Measurements from ENCODE around the gene CRIM1.

Gene CRIM1

DNA sequence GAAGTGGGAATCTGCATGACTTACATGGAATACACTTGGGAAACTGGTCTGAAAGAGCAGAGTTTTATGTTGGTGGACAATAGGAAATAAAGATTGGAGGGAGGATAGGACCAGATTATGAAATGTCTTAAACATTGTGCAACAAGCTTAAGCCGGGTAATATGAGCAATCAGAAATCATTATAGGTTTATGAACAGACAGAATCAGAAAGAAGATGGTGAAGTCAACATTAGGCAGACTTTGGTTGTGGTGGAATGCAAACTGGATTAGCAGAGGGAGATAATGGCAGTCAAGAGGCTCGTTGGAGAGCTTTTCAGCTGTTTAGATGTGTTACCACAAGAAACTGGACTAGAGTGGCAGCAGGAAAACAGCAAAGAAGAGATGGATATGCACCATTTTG lies 43.5 kb downstream of the CRIM1 start:
- H3K4me2 ChIP-seq (ENCODE audit: low read length, poor library complexity, severe bottlenecking), result no peak overlapping the region
- H3K36me3 ChIP-seq (ENCODE audit: control insufficient read depth in 1 of 2, insufficient read depth in 2 of 2, low read depth in 1 of 2, low read length in 2 of 2), result peaks cover 7 to 18% of the 10 kb centered on the region in 2 experiments
- H2BK120ac ChIP-seq (ENCODE audit: low read depth, low read length), result no peak overlapping the region
- 70% methylated on average over 2 of the region's 2 CpGs for WGBS
- H3K4me3 ChIP-seq (ENCODE audit: insufficient read depth in 1 of 2, low read depth in 1 of 2, low read length in 2 of 2), result no peak overlapping the region
- H3K4me1 ChIP-seq (ENCODE audit: control insufficient read depth, insufficient read depth, low read depth, low read length), result peaks cover 8% of the 10 kb centered on the region
- peak overlapping the region; percentile 59 for H2AK5ac ChIP-seq (ENCODE audit: low read length, severe bottlenecking)
- H2BK15ac ChIP-seq (ENCODE audit: low read depth, poor library complexity, severe bottlenecking), result no peak overlapping the region
- DNase-seq, result peak; percentile 25
- H2AFZ ChIP-seq (ENCODE audit: low read depth, low read length), result no peak overlapping the region
- no peak overlapping the region for H2BK5ac ChIP-seq (ENCODE audit: low read depth, low read length, poor library complexity, severe bottlenecking)
- no peak overlapping the region for H2BK12ac ChIP-seq (ENCODE audit: low read length in 2 of 2)
- no peak overlapping the region for H3K23ac ChIP-seq (ENCODE audit: low read length in 2 of 2)
- peaks cover 12% of the 10 kb centered on the region for H3K79me1 ChIP-seq (replicated peaks; ENCODE audit: low read length, poor library complexity, severe bottlenecking)
- no peak overlapping the region for H3K18ac ChIP-seq (ENCODE audit: low read depth in 1 of 2, low read length in 2 of 2)
- H3K27me3 ChIP-seq (ENCODE audit: control insufficient read depth in 1 of 2, insufficient read depth in 1 of 2, low read length in 2 of 2), result no peaks in the 10 kb centered on the region
- H4K91ac ChIP-seq (ENCODE audit: low read length), result no peak overlapping the region
- H4K8ac ChIP-seq (ENCODE audit: low read length), result no peak overlapping the region
- no peak overlapping the region for H3K14ac ChIP-seq (ENCODE audit: low read length in 2 of 2)
- H3K27ac ChIP-seq (ENCODE audit: low read length, poor library complexity, severe bottlenecking), result no peak overlapping the region
- no peaks in the 10 kb centered on the region for H3K9me3 ChIP-seq (ENCODE audit: control insufficient read depth, low read length)
- no peak overlapping the region for H3K9ac ChIP-seq (ENCODE audit: low read length)
- no peak overlapping the region for H3K4ac ChIP-seq (ENCODE audit: low read depth in 1 of 2, low read length in 2 of 2)

DNA sequence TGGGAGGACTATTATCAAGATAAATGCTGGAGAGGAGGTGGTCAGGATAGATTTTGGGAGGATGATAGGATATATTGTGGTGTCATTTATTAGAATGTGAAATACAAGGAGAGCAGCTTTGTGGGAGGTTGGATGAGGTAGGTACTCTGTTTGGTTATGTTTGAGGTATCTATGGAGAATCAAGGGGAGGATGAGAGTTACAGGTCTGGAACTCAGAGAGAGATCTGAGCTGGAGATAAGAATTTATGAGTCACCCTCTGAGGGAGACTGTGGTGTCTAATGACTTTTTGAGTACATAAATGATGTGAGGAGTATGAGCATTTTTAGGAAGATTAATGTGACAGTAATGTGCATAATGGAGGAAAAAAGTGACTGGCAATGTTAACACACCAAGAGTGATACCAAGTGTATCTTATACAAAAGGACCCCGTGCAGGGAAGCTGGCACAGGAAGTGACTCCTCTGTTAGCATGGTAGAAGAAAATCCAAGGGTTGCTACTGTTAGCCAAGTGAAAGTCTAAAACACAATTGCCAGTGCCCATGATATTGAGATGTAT lies 48.2 kb downstream of the CRIM1 start:
- Histone ChIP-seq H3K9ac (ENCODE audit: low read length) (no peak overlapping the region), H3K27me3 (ENCODE audit: control insufficient read depth in 1 of 2, insufficient read depth in 1 of 2, low read length in 2 of 2) (no peaks in the 10 kb centered on the region), H2AK5ac (ENCODE audit: low read length, severe bottlenecking) (peak overlapping the region; percentile 85), H3K23ac (ENCODE audit: low read length in 2 of 2) (no peak overlapping the region), H3K27ac (ENCODE audit: low read length, poor library complexity, severe bottlenecking) (peak overlapping the region; percentile 68), H4K8ac (ENCODE audit: low read length) (no peak overlapping the region), H3K4ac (ENCODE audit: low read depth in 1 of 2, low read length in 2 of 2) (no peak overlapping the region), H3K9me3 (ENCODE audit: control insufficient read depth, low read length) (no peaks in the 10 kb centered on the region), H3K36me3 (ENCODE audit: control insufficient read depth in 1 of 2, insufficient read depth in 2 of 2, low read depth in 1 of 2, low read length in 2 of 2) (peaks cover 3 to 4% of the 10 kb centered on the region in 2 experiments), H3K4me3 (ENCODE audit: insufficient read depth in 1 of 2, low read depth in 1 of 2, low read length in 2 of 2) (no peak overlapping the region), H4K91ac (ENCODE audit: low read length) (no peak overlapping the region), H3K79me1 (replicated peaks; ENCODE audit: low read length, poor library complexity, severe bottlenecking) (peaks cover 11% of the 10 kb centered on the region), H2BK12ac (ENCODE audit: low read length in 2 of 2) (no peak overlapping the region), H3K4me2 (ENCODE audit: low read length, poor library complexity, severe bottlenecking) (peak overlapping the region; percentile 28), H2BK120ac (ENCODE audit: low read depth, low read length) (no peak overlapping the region), H2BK15ac (ENCODE audit: low read depth, poor library complexity, severe bottlenecking) (no peak overlapping the region), H2BK5ac (ENCODE audit: low read depth, low read length, poor library complexity, severe bottlenecking) (peak overlapping the region; percentile 44), H2AFZ (ENCODE audit: low read depth, low read length) (no peak overlapping the region), H3K14ac (ENCODE audit: low read length in 2 of 2) (no peak overlapping the region), H3K4me1 (ENCODE audit: control insufficient read depth, insufficient read depth, low read depth, low read length) (peaks cover 7% of the 10 kb centered on the region), H3K18ac (ENCODE audit: low read depth in 1 of 2, low read length in 2 of 2) (peak overlapping the region in 1 of 2 experiments; percentile 43)
- peak; percentile 89 for DNase-seq
- 5% methylated on average over 1 of the region's 1 CpG for WGBS

DNA sequence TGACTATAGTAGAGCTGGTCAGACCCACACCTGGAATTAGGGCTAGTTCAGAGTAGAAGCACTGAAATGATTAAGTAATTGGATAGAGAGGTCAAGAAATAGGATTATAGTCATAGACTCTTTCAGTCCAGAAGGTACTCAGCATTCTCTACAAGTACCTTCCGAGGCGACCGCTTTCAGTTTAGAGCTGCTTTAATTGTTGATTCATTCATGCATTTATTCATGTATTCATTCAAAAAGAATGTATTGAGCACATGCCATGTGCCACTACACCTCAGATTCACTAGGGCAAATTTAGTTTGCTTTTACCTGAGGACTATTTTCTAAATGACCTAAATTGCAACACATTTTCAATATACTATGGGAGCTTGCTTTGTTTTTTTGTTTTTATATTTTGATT lies 48.7 kb downstream of the CRIM1 start:
- H3K4me3 ChIP-seq (ENCODE audit: insufficient read depth in 1 of 2, low read depth in 1 of 2, low read length in 2 of 2), result no peak overlapping the region
- H3K23ac ChIP-seq (ENCODE audit: low read length in 2 of 2), result no peak overlapping the region
- H2AFZ ChIP-seq (ENCODE audit: low read depth, low read length), result no peak overlapping the region
- H3K18ac ChIP-seq (ENCODE audit: low read depth in 1 of 2, low read length in 2 of 2), result no peak overlapping the region
- H3K9me3 ChIP-seq (ENCODE audit: control insufficient read depth, low read length), result no peaks in the 10 kb centered on the region
- peaks cover 3 to 4% of the 10 kb centered on the region in 2 experiments for H3K36me3 ChIP-seq (ENCODE audit: control insufficient read depth in 1 of 2, insufficient read depth in 2 of 2, low read depth in 1 of 2, low read length in 2 of 2)
- H2BK15ac ChIP-seq (ENCODE audit: low read depth, poor library complexity, severe bottlenecking), result no peak overlapping the region
- peak overlapping the region; percentile 68 for H3K27ac ChIP-seq (ENCODE audit: low read length, poor library complexity, severe bottlenecking)
- H2BK12ac ChIP-seq (ENCODE audit: low read length in 2 of 2), result no peak overlapping the region
- no peak overlapping the region for H3K14ac ChIP-seq (ENCODE audit: low read length in 2 of 2)
- no peak overlapping the region for H4K91ac ChIP-seq (ENCODE audit: low read length)
- no peak overlapping the region for H3K4me2 ChIP-seq (ENCODE audit: low read length, poor library complexity, severe bottlenecking)
- no peak overlapping the region for H4K8ac ChIP-seq (ENCODE audit: low read length)
- no peak overlapping the region for H2BK5ac ChIP-seq (ENCODE audit: low read depth, low read length, poor library complexity, severe bottlenecking)
- H3K79me1 ChIP-seq (replicated peaks; ENCODE audit: low read length, poor library complexity, severe bottlenecking), result peaks cover 12% of the 10 kb centered on the region
- no peak overlapping the region for H2AK5ac ChIP-seq (ENCODE audit: low read length, severe bottlenecking)
- no peak overlapping the region for H2BK120ac ChIP-seq (ENCODE audit: low read depth, low read length)
- no peaks in the 10 kb centered on the region for H3K27me3 ChIP-seq (ENCODE audit: control insufficient read depth in 1 of 2, insufficient read depth in 1 of 2, low read length in 2 of 2)
- H3K4me1 ChIP-seq (ENCODE audit: control insufficient read depth, insufficient read depth, low read depth, low read length), result peaks cover 8% of the 10 kb centered on the region
- DNase-seq, result peak; percentile 41
- no peak overlapping the region for H3K9ac ChIP-seq (ENCODE audit: low read length)
- no CpG with 5 or more reads among the region's 3 CpGs for WGBS
- no peak overlapping the region for H3K4ac ChIP-seq (ENCODE audit: low read depth in 1 of 2, low read length in 2 of 2)

DNA sequence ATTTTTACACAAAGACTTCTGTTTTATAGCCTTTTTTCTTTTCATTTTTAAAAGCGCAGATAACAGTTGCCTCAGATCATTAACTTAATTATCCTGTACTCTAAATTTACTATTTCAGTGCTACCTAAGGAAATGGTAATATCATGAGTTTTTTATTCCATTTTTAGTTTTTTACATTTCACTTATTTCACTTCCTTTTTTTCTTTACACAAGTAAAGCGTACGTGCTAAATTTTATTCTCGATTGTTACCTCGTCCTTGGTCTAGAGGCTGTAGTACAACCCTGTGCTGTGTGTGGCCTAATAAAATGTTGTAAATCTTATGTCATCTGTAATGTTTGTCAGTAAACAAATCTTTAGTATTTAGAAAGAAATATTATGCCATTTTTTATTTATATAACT lies 49.2 kb downstream of the CRIM1 start:
- Histone ChIP-seq H3K14ac (ENCODE audit: low read length in 2 of 2) (no peak overlapping the region), H3K36me3 (ENCODE audit: control insufficient read depth in 1 of 2, insufficient read depth in 2 of 2, low read depth in 1 of 2, low read length in 2 of 2) (peaks cover 3 to 4% of the 10 kb centered on the region in 2 experiments), H3K27me3 (ENCODE audit: control insufficient read depth in 1 of 2, insufficient read depth in 1 of 2, low read length in 2 of 2) (no peaks in the 10 kb centered on the region), H3K27ac (ENCODE audit: low read length, poor library complexity, severe bottlenecking) (no peak overlapping the region), H2BK12ac (ENCODE audit: low read length in 2 of 2) (no peak overlapping the region), H3K4ac (ENCODE audit: low read depth in 1 of 2, low read length in 2 of 2) (no peak overlapping the region), H3K4me2 (ENCODE audit: low read length, poor library complexity, severe bottlenecking) (no peak overlapping the region), H3K79me1 (replicated peaks; ENCODE audit: low read length, poor library complexity, severe bottlenecking) (peaks cover 12% of the 10 kb centered on the region), H2BK5ac (ENCODE audit: low read depth, low read length, poor library complexity, severe bottlenecking) (no peak overlapping the region), H2AK5ac (ENCODE audit: low read length, severe bottlenecking) (no peak overlapping the region), H3K4me3 (ENCODE audit: insufficient read depth in 1 of 2, low read depth in 1 of 2, low read length in 2 of 2) (no peak overlapping the region), H3K23ac (ENCODE audit: low read length in 2 of 2) (no peak overlapping the region), H2AFZ (ENCODE audit: low read depth, low read length) (no peak overlapping the region), H2BK120ac (ENCODE audit: low read depth, low read length) (no peak overlapping the region), H4K91ac (ENCODE audit: low read length) (no peak overlapping the region), H3K9me3 (ENCODE audit: control insufficient read depth, low read length) (no peaks in the 10 kb centered on the region), H4K8ac (ENCODE audit: low read length) (no peak overlapping the region), H3K4me1 (ENCODE audit: control insufficient read depth, insufficient read depth, low read depth, low read length) (peaks cover 9% of the 10 kb centered on the region), H3K9ac (ENCODE audit: low read length) (no peak overlapping the region), H2BK15ac (ENCODE audit: low read depth, poor library complexity, severe bottlenecking) (no peak overlapping the region), H3K18ac (ENCODE audit: low read depth in 1 of 2, low read length in 2 of 2) (no peak overlapping the region)
- WGBS, result no CpG with 5 or more reads among the region's 5 CpGs
- DNase-seq, result no peak

Data from mesenchymal stem cell (in vitro differentiated cells and primary cell).